ENCODE measurements around the gene TRHDE.
"Not testable (repeated sequence)": the region's sequence is repeated elsewhere in the genome, so short reads cannot be mapped to it uniquely, and the experiment has no call there.

Gene TRHDE

GRCh38 chr12:72658615-72659014, 386.4 kb downstream of the TRHDE start:
- DNase-seq = no peak

- not testable (repeated sequence) for DNase-seq
Observed at GRCh38 chr12:72660174-72660573, 388.0 kb downstream of the TRHDE start.

- DNase-seq = no peak
Observed at GRCh38 chr12:72673853-72674252, 401.7 kb downstream of the TRHDE start.

- no peak for DNase-seq
Observed at GRCh38 chr12:72676556-72676955, 404.4 kb downstream of the TRHDE start.

GRCh38 chr12:72677139-72677538, 405.0 kb downstream of the TRHDE start:
- DNase-seq = no peak

GRCh38 chr12:72677846-72678245, 405.7 kb downstream of the TRHDE start:
- DNase-seq = no peak

- DNase-seq = no peak
Observed at GRCh38 chr12:72679147-72679757, 407.1 kb downstream of the TRHDE start.

- no peak for DNase-seq
Observed at GRCh38 chr12:72681028-72681427, 408.9 kb downstream of the TRHDE start.

GRCh38 chr12:72684491-72684890, 412.3 kb downstream of the TRHDE start:
- DNase-seq = no peak

- no peak for DNase-seq
Observed at GRCh38 chr12:72692338-72692737, 420.2 kb downstream of the TRHDE start.

- no peak for DNase-seq
Observed at GRCh38 chr12:72694193-72694592, 422.0 kb downstream of the TRHDE start.

- no peak for DNase-seq
Observed at GRCh38 chr12:72699362-72699761, 427.2 kb downstream of the TRHDE start.

GRCh38 chr12:72712025-72712424, 439.9 kb downstream of the TRHDE start:
- not testable (repeated sequence) for DNase-seq

- no peak for DNase-seq
Observed at GRCh38 chr12:72716221-72716620, 444.1 kb downstream of the TRHDE start.

GRCh38 chr12:72717036-72717435, 444.9 kb downstream of the TRHDE start:
- no peak for DNase-seq
